Testis (tissue), 3 donors: Measurements from ENCODE around the gene ENTPD1. TPM values are rescaled to one million over a fixed set of nuclear protein-coding genes. Genes with fewer than 3 reads are reported as not detected.
A peak's percentile ranks its signal among the peaks of the same experiment; 100 is the strongest.

Experiments
- DNase-seq: peaks from one replicate; pipeline ENCODE4 v3.0.0-alpha.2; 2019
- H3K27ac ChIP-seq, 2 donors: fragments of 200-600 bp; sonication (generic); one replicate each; pipeline ENCODE4 v1.5.1; 2019
- H3K27me3 ChIP-seq: fragments of 200-600 bp; sonication (generic); one replicate; pipeline ENCODE4 v1.5.1; 2019
- H3K36me3 ChIP-seq: fragments of 200-600 bp; sonication (generic); one replicate; pipeline ENCODE4 v1.5.1; 2017; ENCODE audit warnings: low read depth; ENCODE audit errors: missing control alignments
- H3K4me1 ChIP-seq: fragments of 200-600 bp; sonication (generic); one replicate; pipeline ENCODE4 v1.5.1; 2019
- H3K4me3 ChIP-seq, 2 donors: fragments of 200-600 bp; sonication (generic); one replicate each; pipeline ENCODE4 v1.5.1; 2017 to 2019
- H3K9me3 ChIP-seq: fragments of 200-600 bp; sonication (generic); one replicate; pipeline ENCODE4 v1.5.1; 2017
- CTCF ChIP-seq, 3 experiments: fragments of 450-650 bp in 2 of 3; fragments of 200-600 bp in 1 of 3; sonication (generic) in 1 of 3; IDR thresholded peaks; one replicate each; pipeline ENCODE4 v1.5.1; 2016 to 2019; ENCODE audit warnings: antibody characterized with exemption in 3 of 3, mild to moderate bottlenecking in 2 of 3, moderate library complexity in 1 of 3
- POLR2A ChIP-seq: fragments of 450-650 bp; IDR thresholded peaks from one replicate; pipeline ENCODE4 v1.6.1; 2017; ENCODE audit warnings: antibody characterized with exemption, mild to moderate bottlenecking, moderate library complexity
- WGBS, 2 donors: methylation state at CpG; one replicate each; pipeline ENCODE4 v1.1.5; 2018; 5-methylcytosine and 5-hydroxymethylcytosine counted together
- intact Hi-C: fragments of 100-400 bp; cut with DNase I; formaldehyde crosslinking; loops from one replicate; pipeline ENCODE4 v1.15.1; 2023; ENCODE audit warnings: low total_unique reads
- polyA plus RNA-seq: library from polyadenylated mRNA; stranded (reverse); fragments of 350-450 nt; fragmentation: Illumina TruSeq; extraction: RNeasy Lipid Tissue Mini Kit (QIAGEN cat#74804); gene quantifications from one replicate; pipeline ENCODE4 v1.2.3, GENCODE V29; 2014; ENCODE audit warnings: low read depth, low replicate concordance; ENCODE audit not compliant: insufficient read depth
- total RNA-seq, 2 donors: library from RNA; depleted of rRNA; stranded (reverse); fragments of >200 nt; gene quantifications; one replicate each; pipeline ENCODE4 v1.2.3, GENCODE V29; 2016

Gene ENTPD1
- total and polyA plus RNA-seq, 3 donors from 2014 or later, result 9.8 to 12.7 (median 11.3) TPM

GRCh38 chr10:95742962-95743535 lies 12.9 kb upstream of the ENTPD1 start:
- no peaks in the 10 kb centered on the region for H3K36me3 ChIP-seq
- no peaks in the 10 kb centered on the region for H3K4me1 ChIP-seq
- H3K27ac ChIP-seq, result peak overlapping the region in 1 of 2 donors; percentile 36
- H3K4me3 ChIP-seq, result no peak overlapping the region
- WGBS, 2 donors, result 70 to 74% methylated on average over 2 of the region's 2 CpGs
- H3K27me3 ChIP-seq, result no peaks in the 10 kb centered on the region
- no peak for DNase-seq
- no peaks in the 10 kb centered on the region for H3K9me3 ChIP-seq
- TF ChIP-seq POLR2A (no peak), CTCF (IDR thresholded peaks at IDR 0.05) (no peak)
- intact Hi-C loops, result no loop called here

DNA sequence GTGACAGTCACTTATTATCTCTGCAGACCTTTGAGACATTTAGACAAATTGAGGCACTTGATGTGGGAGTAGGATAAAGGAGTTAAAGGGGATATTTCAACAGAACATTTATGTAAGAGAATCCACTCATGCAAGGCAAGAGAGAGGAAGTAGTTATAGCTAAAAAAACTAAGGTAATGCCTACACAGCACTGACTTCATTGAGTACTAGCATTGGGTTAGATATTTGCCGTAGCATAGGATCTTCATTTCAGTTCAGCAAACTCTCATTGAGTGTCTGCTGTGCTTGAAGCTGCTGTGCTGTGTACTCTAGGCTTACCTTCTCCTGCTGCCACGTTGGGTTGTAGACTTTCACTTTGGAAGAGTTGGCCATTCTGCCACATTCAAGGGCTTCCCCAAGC lies 10.5 kb upstream of the ENTPD1 start:
- intact Hi-C loops, result no loop called here
- H3K9me3 ChIP-seq, result no peaks in the 10 kb centered on the region
- 83 to 100% methylated on average over 2 of the region's 2 CpGs for WGBS, 2 donors
- TF ChIP-seq POLR2A (no peak), CTCF (IDR thresholded peaks at IDR 0.05) (no peak)
- no peak overlapping the region for H3K4me3 ChIP-seq
- no peak for DNase-seq
- H3K27me3 ChIP-seq, result no peaks in the 10 kb centered on the region
- no peaks in the 10 kb centered on the region for H3K4me1 ChIP-seq
- H3K36me3 ChIP-seq, result no peaks in the 10 kb centered on the region
- H3K27ac ChIP-seq, result no peak overlapping the region

DNA sequence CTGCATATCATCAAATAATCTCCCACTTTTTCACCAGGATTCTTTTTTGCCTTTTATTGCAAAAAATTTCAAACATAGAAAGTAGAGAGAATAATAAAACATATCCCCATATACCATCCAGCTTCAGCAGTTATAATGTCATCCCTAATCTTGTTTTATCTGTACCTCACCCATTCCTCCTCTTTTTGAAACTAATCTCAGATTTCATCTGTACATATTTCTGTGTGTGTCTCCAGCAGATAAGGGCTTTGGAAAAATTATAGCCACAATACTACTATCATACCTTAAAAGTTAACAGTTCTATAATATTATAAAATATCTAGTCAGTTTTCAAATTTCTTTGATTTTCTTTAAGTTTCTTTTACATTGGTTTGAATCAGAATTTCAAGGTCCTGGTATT lies 7.6 kb upstream of the ENTPD1 start:
- no peak overlapping the region for H3K4me3 ChIP-seq
- no peaks in the 10 kb centered on the region for H3K36me3 ChIP-seq
- H3K4me1 ChIP-seq, result no peaks in the 10 kb centered on the region
- TF ChIP-seq CTCF (IDR thresholded peaks at IDR 0.05) (no peak), POLR2A (no peak)
- no peak for DNase-seq
- no peak overlapping the region for H3K27ac ChIP-seq
- H3K9me3 ChIP-seq, result no peaks in the 10 kb centered on the region
- intact Hi-C loops, result no loop called here
- H3K27me3 ChIP-seq, result no peaks in the 10 kb centered on the region

- no peak for DNase-seq
- TF ChIP-seq CTCF (IDR thresholded peaks at IDR 0.05) (no peak), POLR2A (no peak)
- Histone ChIP-seq H3K9me3 (no peaks in the 10 kb centered on the region), H3K4me3 (peak overlapping the region; percentile 22 to 41), H3K27ac (peak overlapping the region; percentile 29 to 87), H3K36me3 (no peaks in the 10 kb centered on the region), H3K4me1 (no peaks in the 10 kb centered on the region), H3K27me3 (no peaks in the 10 kb centered on the region)
- intact Hi-C loops, result no loop called here
- WGBS, 2 donors, result 17 to 28% methylated on average over 8 of the region's 8 CpGs
These were observed 405 bp upstream of the ENTPD1 start for GRCh38 chr10:95755511-95756004.
